Measurements from ENCODE around the gene RASL11B.

RASL11B gene

DNA sequence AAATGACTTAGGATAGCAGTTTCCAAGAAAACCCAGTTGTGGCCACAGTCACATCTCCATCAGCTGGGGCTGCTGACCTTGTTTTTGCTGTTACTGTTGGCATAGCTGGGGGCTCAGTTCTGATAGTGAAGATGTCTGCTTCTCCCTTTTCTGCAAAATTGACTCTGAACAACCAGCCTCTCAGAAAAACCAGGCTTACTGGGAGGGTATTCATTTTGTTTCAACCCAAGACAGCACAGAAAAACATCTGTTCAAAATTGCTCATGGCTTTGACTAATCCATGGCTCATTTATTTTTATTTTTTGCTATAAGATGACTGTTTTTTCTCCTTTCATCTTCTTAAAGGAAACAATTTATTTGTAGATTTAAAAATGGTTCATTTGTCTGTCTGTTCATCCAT, 53.1 kb downstream of the RASL11B start:
- TF ChIP-seq FOXA1 (IDR thresholded peaks at IDR 0.05) (no peak), SUZ12 (IDR thresholded peaks at IDR 0.05) (no peak), CTBP1 (IDR thresholded peaks at IDR 0.05; ENCODE audit: borderline replicate concordance) (no peak), TARDBP (IDR thresholded peaks at IDR 0.05) (no peak), BHLHE40 (IDR thresholded peaks at IDR 0.05; ENCODE audit: borderline replicate concordance) (no peak), HDGF (IDR thresholded peaks at IDR 0.05; ENCODE audit: borderline replicate concordance) (no peak), L3MBTL2 (conservative IDR thresholded peaks at IDR 0.05) (no peak), ARNT (IDR thresholded peaks at IDR 0.05) (no peak), LEF1 (IDR thresholded peaks at IDR 0.05; ENCODE audit: borderline replicate concordance) (no peak), FOXM1 (IDR thresholded peaks at IDR 0.05; ENCODE audit: borderline replicate concordance) (no peak), SP1 (IDR thresholded peaks at IDR 0.05) (no peak), NFRKB (IDR thresholded peaks at IDR 0.05) (no peak), ELF4 (IDR thresholded peaks at IDR 0.05) (no peak), ZNF384 (IDR thresholded peaks at IDR 0.05) (no peak), FOXK2 (IDR thresholded peaks at IDR 0.05) (no peak)
- TF ChIP-seq, protein P1, sequence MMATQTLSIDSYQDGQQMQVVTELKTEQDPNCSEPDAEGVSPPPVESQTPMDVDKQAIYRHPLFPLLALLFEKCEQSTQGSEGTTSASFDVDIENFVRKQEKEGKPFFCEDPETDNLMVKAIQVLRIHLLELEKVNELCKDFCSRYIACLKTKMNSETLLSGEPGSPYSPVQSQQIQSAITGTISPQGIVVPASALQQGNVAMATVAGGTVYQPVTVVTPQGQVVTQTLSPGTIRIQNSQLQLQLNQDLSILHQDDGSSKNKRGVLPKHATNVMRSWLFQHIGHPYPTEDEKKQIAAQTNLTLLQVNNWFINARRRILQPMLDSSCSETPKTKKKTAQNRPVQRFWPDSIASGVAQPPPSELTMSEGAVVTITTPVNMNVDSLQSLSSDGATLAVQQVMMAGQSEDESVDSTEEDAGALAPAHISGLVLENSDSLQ (IDR thresholded peaks at IDR 0.05): no peak
- DNase-seq (ENCODE audit: extremely low spot score): no peak
- CTCF ChIA-PET: no interaction called here
- POLR2A ChIA-PET: interaction anchor here (1.6 kb wide), 1 partner anchor 193 kb away, joined by 7 read pairs; no protein-coding TSS in a partner anchor

DNA sequence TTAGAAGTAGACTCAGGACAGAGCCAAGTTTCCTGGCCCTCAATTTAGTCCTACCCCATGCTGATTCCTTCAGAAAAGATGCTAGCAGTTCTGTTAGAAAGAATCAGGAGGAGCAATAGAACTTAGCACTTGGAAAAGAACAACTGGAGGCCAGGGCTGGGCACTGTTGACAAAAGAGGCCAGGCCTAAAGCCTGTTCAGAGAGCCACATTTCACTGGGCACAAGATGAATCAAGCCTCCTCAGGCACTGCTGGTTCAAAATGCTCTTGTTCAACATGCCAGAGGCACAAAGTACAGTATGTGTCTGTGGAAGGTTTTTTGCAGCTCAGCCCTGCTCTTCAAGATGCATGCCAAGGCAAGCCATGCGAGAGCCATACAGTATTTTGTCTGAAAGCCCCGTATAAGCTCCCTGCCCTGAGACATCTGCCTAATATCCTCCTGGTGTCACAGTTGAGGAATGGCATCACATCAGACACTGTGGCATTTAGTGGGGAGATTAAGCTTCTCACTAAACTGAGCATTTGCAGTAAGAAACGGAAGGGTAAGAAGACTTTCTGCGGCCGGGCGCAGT, 53.7 kb downstream of the RASL11B start:
- no peak for DNase-seq (ENCODE audit: extremely low spot score)
- ChIA-PET POLR2A (no interaction called here), CTCF (no interaction called here)
- TF ChIP-seq FOXK2 (IDR thresholded peaks at IDR 0.05) (no peak), FOXA1 (IDR thresholded peaks at IDR 0.05) (no peak), BHLHE40 (IDR thresholded peaks at IDR 0.05; ENCODE audit: borderline replicate concordance) (no peak), LEF1 (IDR thresholded peaks at IDR 0.05; ENCODE audit: borderline replicate concordance) (no peak), ELF4 (IDR thresholded peaks at IDR 0.05) (no peak), CTBP1 (IDR thresholded peaks at IDR 0.05; ENCODE audit: borderline replicate concordance) (no peak), ZNF384 (IDR thresholded peaks at IDR 0.05) (no peak), L3MBTL2 (conservative IDR thresholded peaks at IDR 0.05) (no peak), ARNT (IDR thresholded peaks at IDR 0.05) (no peak), HDGF (IDR thresholded peaks at IDR 0.05; ENCODE audit: borderline replicate concordance) (no peak), TARDBP (IDR thresholded peaks at IDR 0.05) (no peak), SP1 (IDR thresholded peaks at IDR 0.05) (no peak)
- TF ChIP-seq, protein P1 (IDR thresholded peaks at IDR 0.05): no peak
